ENCODE data around the gene STX17.
"Not testable (repeated sequence)": the region's sequence is repeated elsewhere in the genome, so short reads cannot be mapped to it uniquely, and the experiment has no call there.

STX17 gene

GRCh38 chr9:99906403-99907207 is at the start of gene STX17:
Gene STX17, plus strand, starts transcription at chr9:99906654. Its CDS starts 8,586 bp downstream, at chr9:99915240.
- in situ Hi-C loops (cut with HindIII; ENCODE audit: low pct_unique_long_range_greater_than_20kb, low sequenced_read_pairs), result no loop called here
- peak; percentile 49 to 80 for DNase-seq (ENCODE audit: low read depth in 1 of 2, low spot score in 1 of 2)
- TF ChIP-seq JUND (IDR thresholded peaks at IDR 0.05; ENCODE audit: low read depth), result no peak

GRCh38 chr9:99857576-99857975 is 48.9 kb upstream of the STX17 start:
- DNase-seq (ENCODE audit: low read depth in 1 of 2, low spot score in 1 of 2); in situ Hi-C loops (cut with HindIII; ENCODE audit: low pct_unique_long_range_greater_than_20kb, low sequenced_read_pairs): not testable (repeated sequence)

GRCh38 chr9:99858087-99858486 is 48.4 kb upstream of the STX17 start:
- TF ChIP-seq JUND (IDR thresholded peaks at IDR 0.05; ENCODE audit: low read depth), result no peak
- DNase-seq (ENCODE audit: low read depth in 1 of 2, low spot score in 1 of 2), result no peak
- in situ Hi-C loops (cut with HindIII; ENCODE audit: low pct_unique_long_range_greater_than_20kb, low sequenced_read_pairs), result no loop called here

GRCh38 chr9:99859243-99859980 is 47.0 kb upstream of the STX17 start:
- in situ Hi-C loops (cut with HindIII; ENCODE audit: low pct_unique_long_range_greater_than_20kb, low sequenced_read_pairs), result no loop called here
- TF ChIP-seq JUND (IDR thresholded peaks at IDR 0.05; ENCODE audit: low read depth), result no peak
- DNase-seq (ENCODE audit: low read depth in 1 of 2, low spot score in 1 of 2), result no peak

- in situ Hi-C loops (cut with HindIII; ENCODE audit: low pct_unique_long_range_greater_than_20kb, low sequenced_read_pairs), result no loop called here
- no peak for TF ChIP-seq JUND (IDR thresholded peaks at IDR 0.05; ENCODE audit: low read depth)
- no peak for DNase-seq (ENCODE audit: low read depth in 1 of 2, low spot score in 1 of 2)
Measured at GRCh38 chr9:99860266-99860665, 46.2 kb upstream of the STX17 start.

- in situ Hi-C loops (cut with HindIII; ENCODE audit: low pct_unique_long_range_greater_than_20kb, low sequenced_read_pairs), result no loop called here
- DNase-seq (ENCODE audit: low read depth in 1 of 2, low spot score in 1 of 2), result no peak
- no peak for TF ChIP-seq JUND (IDR thresholded peaks at IDR 0.05; ENCODE audit: low read depth)
Measured at GRCh38 chr9:99863955-99864354, 42.5 kb upstream of the STX17 start.

- in situ Hi-C loops (cut with HindIII; ENCODE audit: low pct_unique_long_range_greater_than_20kb, low sequenced_read_pairs), result no loop called here
- DNase-seq (ENCODE audit: low read depth in 1 of 2, low spot score in 1 of 2), result no peak
- TF ChIP-seq JUND (IDR thresholded peaks at IDR 0.05; ENCODE audit: low read depth), result no peak
Measured at GRCh38 chr9:99866398-99866797, 40.1 kb upstream of the STX17 start.

- in situ Hi-C loops (cut with HindIII; ENCODE audit: low pct_unique_long_range_greater_than_20kb, low sequenced_read_pairs), result no loop called here
- no peak for TF ChIP-seq JUND (IDR thresholded peaks at IDR 0.05; ENCODE audit: low read depth)
- no peak for DNase-seq (ENCODE audit: low read depth in 1 of 2, low spot score in 1 of 2)
Measured at GRCh38 chr9:99867536-99867935, 38.9 kb upstream of the STX17 start.

- TF ChIP-seq JUND (IDR thresholded peaks at IDR 0.05; ENCODE audit: low read depth), result no peak
- in situ Hi-C loops (cut with HindIII; ENCODE audit: low pct_unique_long_range_greater_than_20kb, low sequenced_read_pairs), result no loop called here
Measured at GRCh38 chr9:99867968-99868367, 38.5 kb upstream of the STX17 start.

GRCh38 chr9:99868845-99869244 is 37.6 kb upstream of the STX17 start:
- TF ChIP-seq JUND (IDR thresholded peaks at IDR 0.05; ENCODE audit: low read depth), result no peak
- in situ Hi-C loops (cut with HindIII; ENCODE audit: low pct_unique_long_range_greater_than_20kb, low sequenced_read_pairs), result no loop called here
- no peak for DNase-seq (ENCODE audit: low read depth in 1 of 2, low spot score in 1 of 2)

More at GRCh38 chr9:99867968-99868367, 38.5 kb upstream of the STX17 start:
- DNase-seq (ENCODE audit: low read depth in 1 of 2, low spot score in 1 of 2), result no peak

GRCh38 chr9:99870126-99870525 is 36.3 kb upstream of the STX17 start:
- in situ Hi-C loops (cut with HindIII; ENCODE audit: low pct_unique_long_range_greater_than_20kb, low sequenced_read_pairs), result no loop called here
- DNase-seq (ENCODE audit: low read depth in 1 of 2, low spot score in 1 of 2), result no peak
- no peak for TF ChIP-seq JUND (IDR thresholded peaks at IDR 0.05; ENCODE audit: low read depth)

- in situ Hi-C loops (cut with HindIII; ENCODE audit: low pct_unique_long_range_greater_than_20kb, low sequenced_read_pairs), result no loop called here
- no peak for DNase-seq (ENCODE audit: low read depth in 1 of 2, low spot score in 1 of 2)
Measured at GRCh38 chr9:99873531-99873930, 32.9 kb upstream of the STX17 start.

GRCh38 chr9:99873943-99874584 is 32.4 kb upstream of the STX17 start:
- TF ChIP-seq JUND (IDR thresholded peaks at IDR 0.05; ENCODE audit: low read depth), result no peak
- no peak for DNase-seq (ENCODE audit: low read depth in 1 of 2, low spot score in 1 of 2)
- in situ Hi-C loops (cut with HindIII; ENCODE audit: low pct_unique_long_range_greater_than_20kb, low sequenced_read_pairs), result no loop called here

More at GRCh38 chr9:99873531-99873930, 32.9 kb upstream of the STX17 start:
- TF ChIP-seq JUND (IDR thresholded peaks at IDR 0.05; ENCODE audit: low read depth), result no peak

Data from T47D (cell line).